HTERT RPE-1 (cell line): Measurements from ENCODE around the gene GPR65.

Experiments
- in situ Hi-C: fragments of 300-500 bp; cut with MboI; formaldehyde crosslinking; loops from 4 replicates; pipeline ENCODE4 v1.14.3; 2020; ENCODE audit warnings: low sequenced_read_pairs

Gene GPR65

DNA sequence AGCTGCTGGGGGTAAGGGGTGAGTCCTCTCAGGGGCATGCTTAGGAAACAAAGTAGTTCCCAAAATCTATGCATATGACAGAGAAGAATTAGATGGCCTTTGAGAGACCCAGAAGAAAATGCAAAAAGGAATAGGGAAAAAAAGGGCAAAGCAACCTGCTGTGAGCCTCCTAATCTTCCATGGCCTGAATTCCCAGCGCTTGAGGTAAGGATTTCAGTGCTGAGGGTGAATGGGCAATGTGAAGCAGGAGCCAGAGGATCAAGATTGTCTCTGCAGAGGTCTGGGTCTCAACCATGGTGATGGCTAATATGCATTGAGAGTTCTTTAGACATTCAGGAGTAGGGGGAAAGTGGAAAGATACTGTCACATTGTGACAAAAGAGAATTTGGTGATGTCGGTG is 31.5 kb downstream of the GPR65 start:
- in situ Hi-C loops = no loop called here

DNA sequence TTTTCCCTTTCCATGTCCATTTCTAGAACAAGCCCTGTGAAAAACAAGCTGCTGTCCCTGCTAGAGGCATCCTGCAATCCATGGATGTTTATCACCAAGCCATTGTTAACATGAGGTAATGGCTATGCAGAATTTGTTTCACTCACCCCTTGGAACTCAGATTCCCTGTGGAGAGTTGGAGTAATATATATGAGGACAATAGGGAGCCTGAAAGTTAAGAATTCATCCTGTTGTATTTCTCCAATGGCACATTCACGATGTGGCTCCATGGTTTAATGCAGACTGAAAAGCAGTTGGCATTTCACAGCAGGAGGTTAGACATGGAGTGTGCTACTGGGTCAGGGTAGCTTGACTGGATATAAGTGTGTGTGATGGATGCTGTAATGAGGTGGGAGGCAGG is 32.4 kb downstream of the GPR65 start:
- in situ Hi-C loops = no loop called here

DNA sequence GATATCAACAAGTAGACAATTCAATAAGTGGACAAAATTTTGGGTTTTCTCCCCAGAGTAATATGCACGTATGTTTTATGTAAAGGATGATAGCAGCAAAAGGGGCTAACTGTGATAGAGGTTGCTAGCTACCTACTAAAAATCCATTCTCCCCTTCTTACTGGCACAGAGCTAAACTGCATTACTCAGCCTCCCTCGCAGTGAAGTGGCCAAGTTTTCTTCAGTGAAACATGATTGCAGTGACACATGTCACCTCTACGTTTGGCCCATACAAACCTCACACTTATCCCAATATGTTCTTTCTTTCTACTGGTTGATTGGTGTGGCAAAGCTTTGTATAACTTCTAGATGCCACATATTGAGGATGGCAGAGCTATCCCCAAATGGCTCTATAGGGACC is 34.3 kb downstream of the GPR65 start:
- in situ Hi-C loops = no loop called here

DNA sequence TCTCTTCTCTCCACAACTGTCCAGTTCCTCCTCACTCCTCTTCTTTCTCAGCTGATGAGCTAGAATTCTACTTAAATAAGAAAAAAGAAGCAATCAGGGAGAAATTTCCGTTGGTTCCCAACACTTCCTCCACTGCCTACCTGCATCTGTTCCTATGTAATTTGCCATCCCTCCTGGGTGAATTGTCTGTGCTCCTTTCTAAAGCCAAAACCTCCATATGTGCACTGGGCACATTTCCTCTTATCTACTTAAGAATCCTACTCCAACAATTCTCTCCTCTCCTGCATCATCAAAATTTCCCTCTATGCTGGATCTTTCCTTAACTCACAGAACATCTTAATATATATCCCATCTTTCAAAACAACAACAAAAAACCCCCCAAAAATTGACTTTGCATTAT is 35.2 kb downstream of the GPR65 start:
- in situ Hi-C loops = no loop called here

DNA sequence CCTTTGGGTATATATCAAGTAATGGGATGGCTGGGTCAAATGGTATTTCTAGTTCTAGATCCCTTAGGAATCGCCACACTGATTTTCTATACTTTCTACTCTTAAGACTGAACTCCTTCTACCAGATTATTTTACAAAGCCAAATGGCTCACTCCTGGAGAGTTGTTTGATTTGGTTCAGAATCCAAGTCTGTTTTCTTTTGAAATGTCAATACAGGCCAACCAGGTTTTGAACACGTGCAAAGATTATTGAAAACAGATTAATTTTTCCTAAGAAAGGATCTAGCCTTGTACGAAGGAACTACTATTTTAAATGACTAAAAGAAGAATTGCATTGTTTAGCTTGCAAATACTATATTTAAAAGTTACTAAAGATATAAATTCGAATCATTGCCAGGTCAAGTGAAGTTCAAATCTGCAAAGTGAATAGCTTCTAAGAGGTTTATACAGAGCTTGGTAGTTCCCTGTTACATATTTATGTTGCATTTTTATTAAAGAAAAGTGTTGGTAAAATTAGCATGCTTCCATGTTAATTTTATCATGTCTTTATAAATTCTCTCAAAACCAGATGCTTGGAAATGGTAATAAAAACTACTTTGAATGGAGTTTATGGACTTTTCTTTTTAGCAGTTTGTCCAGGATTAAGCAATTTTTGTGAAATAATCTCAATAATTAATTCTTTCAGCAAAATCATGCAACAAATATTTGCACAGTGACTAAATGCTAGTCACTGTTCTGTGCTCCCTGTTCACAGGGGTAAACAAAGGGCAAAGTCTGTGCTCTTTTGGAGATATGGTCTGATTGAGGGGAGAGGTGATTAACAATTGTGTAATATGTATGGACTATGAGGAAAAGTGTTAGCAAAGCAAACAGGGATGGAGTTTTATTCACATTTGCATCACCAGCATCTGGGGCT is 38.9 kb downstream of the GPR65 start:
- in situ Hi-C loops = no loop called here

DNA sequence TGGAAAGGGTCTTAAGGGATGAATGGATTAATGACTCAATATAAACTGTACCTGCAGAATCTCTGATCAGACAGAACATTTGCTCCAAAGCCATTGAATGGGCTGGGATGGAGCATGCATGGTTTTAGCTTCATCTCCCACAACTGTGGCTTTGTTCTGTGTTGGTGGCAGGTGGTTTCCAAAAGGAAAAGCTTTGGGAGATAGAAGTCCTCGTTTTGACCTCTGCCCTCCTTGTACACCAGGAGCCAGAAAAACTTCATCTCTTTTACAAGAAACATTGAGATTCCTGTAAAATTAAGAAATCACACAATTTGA is 39.5 kb downstream of the GPR65 start:
- in situ Hi-C loops = no loop called here

- in situ Hi-C loops = no loop called here
These were observed 40.0 kb downstream of the GPR65 start for GRCh38 chr14:88044776-88045446.

- in situ Hi-C loops = no loop called here
These were observed 40.8 kb downstream of the GPR65 start for GRCh38 chr14:88045705-88046104.

DNA sequence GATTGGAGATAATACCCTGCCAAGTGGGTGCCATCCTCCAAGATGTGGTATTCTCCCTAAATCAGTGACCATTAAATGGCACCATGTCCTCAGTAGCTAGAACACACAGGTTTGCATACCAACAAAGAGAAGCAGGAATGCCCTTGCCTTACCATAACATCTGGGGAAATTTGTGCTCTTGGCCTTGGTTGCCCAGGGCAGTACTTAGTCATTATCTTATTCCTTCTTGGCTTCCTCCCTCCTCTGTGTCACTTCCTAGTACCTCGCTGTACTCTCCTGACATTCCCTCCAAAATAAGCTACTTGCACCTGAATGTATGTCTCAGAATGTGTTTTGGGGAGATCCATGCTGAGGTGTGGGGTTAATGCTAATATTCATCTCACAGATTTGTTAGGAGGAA is 43.4 kb downstream of the GPR65 start:
- in situ Hi-C loops = no loop called here

DNA sequence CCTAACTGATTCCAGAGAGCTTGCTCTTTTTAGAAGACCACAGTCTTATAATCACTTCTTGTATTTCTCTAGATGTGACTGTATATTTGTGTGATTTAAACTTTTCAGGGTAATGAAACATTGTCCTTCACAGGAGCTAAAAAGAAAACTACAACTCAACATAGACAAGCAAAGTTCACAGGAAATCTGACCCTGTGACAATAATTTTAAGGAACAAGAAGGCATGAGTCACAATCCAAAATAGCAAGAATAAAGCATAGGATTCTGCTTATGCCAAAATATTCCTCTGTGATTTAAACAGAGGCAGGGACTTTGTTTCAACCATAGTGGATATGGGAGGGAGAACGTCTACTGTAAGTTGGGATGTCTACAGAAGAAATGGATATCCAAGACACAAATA is 44.3 kb downstream of the GPR65 start:
- in situ Hi-C loops = no loop called here

DNA sequence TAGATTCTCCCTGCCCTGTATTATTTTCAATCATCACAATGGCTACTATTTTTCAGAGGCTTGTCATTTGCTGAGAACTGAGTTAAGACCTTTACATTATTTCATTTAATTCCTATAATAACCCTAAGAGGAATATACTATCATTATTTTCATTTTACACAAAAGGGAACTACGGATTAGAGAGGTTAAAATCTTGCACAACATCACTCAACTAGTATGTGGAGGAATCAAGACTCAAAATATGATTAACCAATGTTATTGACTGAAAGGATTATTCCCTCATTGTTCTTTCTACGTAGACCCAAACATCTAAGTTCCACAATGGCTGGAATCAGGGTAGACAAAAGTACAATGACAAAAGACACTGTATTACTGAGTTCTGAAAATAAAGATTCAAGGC is 45.0 kb downstream of the GPR65 start:
- in situ Hi-C loops = no loop called here

DNA sequence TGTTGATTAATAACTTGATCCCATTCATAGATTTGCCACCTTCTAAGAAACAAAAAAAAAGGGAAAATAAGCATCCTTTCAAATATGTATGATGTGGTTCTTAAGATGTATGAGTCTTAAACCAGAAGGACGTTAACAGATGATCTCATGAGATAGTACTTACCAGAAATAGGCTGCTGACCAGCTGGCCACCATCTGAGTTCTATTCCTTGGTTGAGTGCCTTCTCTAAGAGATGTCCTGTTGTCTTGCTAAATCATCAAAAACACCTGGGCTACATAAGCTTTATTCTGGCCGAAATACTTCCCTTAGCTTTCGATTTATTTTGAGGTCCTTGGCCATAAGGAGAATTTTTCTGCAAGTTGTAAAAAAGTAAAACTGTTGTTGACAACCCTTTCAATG is 55.6 kb downstream of the GPR65 start:
- in situ Hi-C loops = no loop called here

GRCh38 chr14:88063811-88064210 is 58.9 kb downstream of the GPR65 start:
- in situ Hi-C loops = no loop called here
